Retinal pigment epithelial cell (primary cell): ENCODE results near the gene MFN2.
A peak's percentile ranks its signal among the peaks of the same experiment; 100 is the strongest.

Source experiments
- DNase-seq: peaks from one replicate; pipeline ENCODE4 v3.0.0-alpha.2; 2010; ENCODE audit warnings: low read depth
- H3K4me3 ChIP-seq: 2 replicates; pipeline ENCODE4 v1.5.1; 2011; ENCODE audit warnings: mild to moderate bottlenecking, low read length, control low read depth, moderate library complexity
- TF ChIP-seq, protein P1 (sequence below): conservative IDR thresholded peaks from 2 replicates; pipeline ENCODE4 v1.5.1; 2011; ENCODE audit warnings: low read depth, low read length, control low read depth, inconsistent platforms

MFN2 gene

GRCh38 chr1:11979028-11979850 lies 1.0 kb upstream of the MFN2 start:
- TF ChIP-seq, protein P1, sequence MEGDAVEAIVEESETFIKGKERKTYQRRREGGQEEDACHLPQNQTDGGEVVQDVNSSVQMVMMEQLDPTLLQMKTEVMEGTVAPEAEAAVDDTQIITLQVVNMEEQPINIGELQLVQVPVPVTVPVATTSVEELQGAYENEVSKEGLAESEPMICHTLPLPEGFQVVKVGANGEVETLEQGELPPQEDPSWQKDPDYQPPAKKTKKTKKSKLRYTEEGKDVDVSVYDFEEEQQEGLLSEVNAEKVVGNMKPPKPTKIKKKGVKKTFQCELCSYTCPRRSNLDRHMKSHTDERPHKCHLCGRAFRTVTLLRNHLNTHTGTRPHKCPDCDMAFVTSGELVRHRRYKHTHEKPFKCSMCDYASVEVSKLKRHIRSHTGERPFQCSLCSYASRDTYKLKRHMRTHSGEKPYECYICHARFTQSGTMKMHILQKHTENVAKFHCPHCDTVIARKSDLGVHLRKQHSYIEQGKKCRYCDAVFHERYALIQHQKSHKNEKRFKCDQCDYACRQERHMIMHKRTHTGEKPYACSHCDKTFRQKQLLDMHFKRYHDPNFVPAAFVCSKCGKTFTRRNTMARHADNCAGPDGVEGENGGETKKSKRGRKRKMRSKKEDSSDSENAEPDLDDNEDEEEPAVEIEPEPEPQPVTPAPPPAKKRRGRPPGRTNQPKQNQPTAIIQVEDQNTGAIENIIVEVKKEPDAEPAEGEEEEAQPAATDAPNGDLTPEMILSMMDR: no peak
- H3K4me3 ChIP-seq: peak overlapping the region; percentile 97
- no peak for DNase-seq

DNA sequence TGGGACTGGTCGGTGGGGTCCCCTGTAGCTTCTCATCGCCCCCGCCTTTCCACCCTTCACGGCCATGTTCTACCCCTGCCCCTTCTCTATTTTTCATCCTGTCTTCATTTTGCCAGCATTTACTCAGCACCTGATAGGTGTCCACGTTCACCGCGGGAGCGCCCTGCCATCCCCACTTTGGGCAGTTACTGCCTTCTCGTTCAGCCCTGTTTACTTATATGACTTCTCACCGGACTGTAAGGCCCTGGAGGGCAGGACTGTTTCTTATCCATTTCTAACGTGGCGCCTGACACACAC lies 380 bp downstream of the MFN2 start:
- TF ChIP-seq, protein P1: no peak

DNA sequence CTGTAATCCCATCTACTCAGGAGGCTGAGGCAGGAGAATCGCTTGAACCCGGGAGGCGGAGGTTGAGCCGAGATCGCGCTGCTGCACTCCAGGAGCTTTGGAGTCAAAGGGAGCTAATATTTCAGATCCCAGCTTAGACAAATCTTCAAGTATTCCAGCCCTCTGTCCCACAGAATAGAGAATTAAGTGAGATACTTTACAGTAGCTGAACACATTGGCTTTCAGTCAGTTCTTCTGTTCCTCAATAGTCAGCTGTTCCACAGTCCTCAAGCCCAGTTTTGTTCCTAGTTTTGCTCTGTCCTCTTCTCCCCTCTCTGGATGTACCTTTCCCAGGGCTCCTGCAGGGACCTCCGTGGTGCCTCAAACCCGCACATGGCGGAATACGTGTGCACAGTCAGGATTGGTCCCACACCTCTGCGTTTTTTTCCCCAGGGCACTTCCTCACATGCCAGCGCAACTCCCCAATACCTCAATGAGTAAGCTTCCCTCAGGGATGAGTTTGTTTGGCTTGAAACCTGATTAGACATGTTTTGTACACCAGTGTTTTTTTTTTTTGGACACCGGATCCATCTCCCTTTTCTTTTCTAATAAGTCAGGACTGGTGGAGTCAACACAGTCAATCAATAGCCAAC lies 1.2 kb downstream of the MFN2 start:
- H3K4me3 ChIP-seq: peak overlapping the region; percentile 97
- TF ChIP-seq, protein P1: no peak
- DNase-seq: no peak

More for the DNA sequence above, 380 bp downstream of the MFN2 start:
- no peak for DNase-seq
- H3K4me3 ChIP-seq: peak overlapping the region; percentile 97

DNA sequence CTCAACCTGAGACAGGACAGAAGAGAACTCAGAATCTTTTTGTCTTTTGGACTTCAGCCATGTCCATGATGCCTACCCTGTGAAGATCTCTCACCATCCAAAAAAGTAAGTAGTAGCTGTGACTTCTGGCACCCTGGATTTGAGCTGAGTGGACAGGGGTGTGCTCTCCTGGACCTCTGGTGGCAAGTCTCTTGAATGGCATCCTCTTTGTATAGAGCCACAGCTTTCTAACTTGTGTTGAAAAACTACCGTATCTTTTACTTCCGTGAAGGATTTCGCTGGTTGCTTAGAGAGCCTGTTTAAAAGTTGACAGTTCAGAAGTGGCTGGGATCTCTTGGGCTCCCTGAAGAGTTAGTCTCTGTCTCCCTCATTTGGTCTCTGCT lies 1.8 kb downstream of the MFN2 start:
- TF ChIP-seq, protein P1: no peak
- no peak overlapping the region for H3K4me3 ChIP-seq
- no peak for DNase-seq

- H3K4me3 ChIP-seq: no peak overlapping the region
- no peak for DNase-seq
- TF ChIP-seq, protein P1: no peak
Observed at GRCh38 chr1:11984121-11984520, 3.9 kb downstream of the MFN2 start.

DNA sequence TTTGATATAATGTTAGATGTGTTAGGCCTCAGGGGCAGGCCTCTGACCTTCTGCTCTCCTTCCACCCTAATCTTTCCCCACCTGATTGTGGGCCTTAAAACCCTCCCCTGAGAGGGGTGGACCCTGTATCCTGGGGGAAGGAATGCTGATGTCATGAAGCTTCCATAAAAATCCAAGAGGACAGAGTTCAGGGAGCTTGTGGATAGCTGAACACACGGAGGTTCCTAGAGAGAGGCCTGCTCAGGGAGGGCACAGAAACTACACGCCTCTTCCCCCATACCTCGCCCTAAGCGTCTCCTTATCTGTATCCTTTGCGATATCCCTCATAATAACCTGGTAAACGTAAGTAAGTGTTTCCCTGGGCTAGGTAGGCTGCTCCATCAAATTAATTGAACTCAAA lies 4.3 kb downstream of the MFN2 start:
- TF ChIP-seq, protein P1: no peak
- H3K4me3 ChIP-seq: no peak overlapping the region

DNA sequence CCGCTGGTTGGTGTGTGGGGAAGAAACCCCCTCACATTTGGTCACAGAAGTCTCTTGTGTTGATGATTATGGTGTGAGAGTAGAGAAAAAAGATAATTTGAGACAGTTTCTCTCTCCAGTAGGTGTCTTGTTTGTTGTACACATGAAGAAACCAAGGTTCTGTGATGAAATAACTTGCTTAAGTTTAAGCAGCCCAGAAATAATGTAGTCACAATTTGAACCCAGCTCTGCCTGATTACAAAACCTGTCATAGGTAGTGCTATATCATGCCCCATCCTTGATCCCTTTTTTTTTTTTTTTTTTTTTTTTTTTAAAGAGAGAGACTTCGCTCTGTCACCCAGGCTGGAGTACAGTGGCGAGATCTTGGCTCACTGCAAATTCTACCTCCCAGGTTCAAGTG lies 4.9 kb downstream of the MFN2 start:
- TF ChIP-seq, protein P1: no peak
- DNase-seq: no peak
- H3K4me3 ChIP-seq: no peak overlapping the region

More for the DNA sequence above, 4.3 kb downstream of the MFN2 start:
- no peak for DNase-seq
